ENCODE results near the gene TIMM13.
"Not testable (repeated sequence)": the region's sequence is repeated elsewhere in the genome, so short reads cannot be mapped to it uniquely, and the experiment has no call there.

TIMM13 gene

GRCh38 chr19:2420490-2420889 lies 6.9 kb downstream of the TIMM13 start:
- no CpG with 5 or more reads among the region's 2 CpGs for WGBS (ENCODE audit: insufficient coverage, insufficient read length)
- H3K36me3 ChIP-seq (ENCODE audit: control insufficient read depth, insufficient read depth, low read length), result 0 out of 2 replicates have a peak, but pooled peaks cover 2% of the 10 kb centered on the region

DNA sequence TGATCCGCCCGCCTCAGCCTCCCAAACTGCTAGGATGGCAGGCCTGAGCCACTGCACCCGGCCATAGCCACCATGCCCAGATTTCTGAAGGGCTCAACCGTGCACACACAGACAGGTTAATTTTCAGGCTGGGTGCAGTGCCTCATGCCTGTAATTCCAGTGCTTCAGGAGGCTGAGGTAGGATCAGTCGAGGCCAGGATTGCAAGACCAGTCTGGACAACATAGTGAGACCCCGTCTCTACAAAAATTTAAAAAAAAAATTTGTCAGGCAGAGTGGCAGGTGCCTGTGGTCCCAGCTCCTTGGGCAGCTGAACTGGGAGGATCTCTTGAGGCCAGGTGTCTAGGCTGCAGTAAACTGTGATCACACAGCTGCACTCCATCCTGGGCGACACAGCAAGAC lies 7.6 kb downstream of the TIMM13 start:
- Histone ChIP-seq H3K4me1 (ENCODE audit: control insufficient read depth, insufficient read depth, low read length) (peaks cover 1% of the 10 kb centered on the region; the same call in 1 of the 2 replicates), H3K27ac (ENCODE audit: low read length) (no peak overlapping the region), H3K9me3 (ENCODE audit: control insufficient read depth, insufficient read depth, low read length) (no peaks in the 10 kb centered on the region), H3K27me3 (ENCODE audit: control insufficient read depth, insufficient read depth, low read length) (no peaks in the 10 kb centered on the region), H3K4me3 (ENCODE audit: low read length) (no peak overlapping the region), H3K36me3 (ENCODE audit: control insufficient read depth, insufficient read depth, low read length) (0 out of 2 replicates have a peak, but pooled peaks cover 2% of the 10 kb centered on the region)
- DNase-seq (ENCODE audit: low read depth, low spot score), result no peak
- no CpG with 5 or more reads among the region's 7 CpGs for WGBS (ENCODE audit: insufficient coverage, insufficient read length)

More at GRCh38 chr19:2420490-2420889, 6.9 kb downstream of the TIMM13 start:
- no peaks in the 10 kb centered on the region for H3K9me3 ChIP-seq (ENCODE audit: control insufficient read depth, insufficient read depth, low read length)
- H3K27me3 ChIP-seq (ENCODE audit: control insufficient read depth, insufficient read depth, low read length), result no peaks in the 10 kb centered on the region
- DNase-seq (ENCODE audit: low read depth, low spot score), result no peak
- H3K4me1 ChIP-seq (ENCODE audit: control insufficient read depth, insufficient read depth, low read length), result peaks cover 2% of the 10 kb centered on the region; the same call in 1 of the 2 replicates
- no peak overlapping the region for H3K4me3 ChIP-seq (ENCODE audit: low read length)
- H3K27ac ChIP-seq (ENCODE audit: low read length), result no peak overlapping the region

GRCh38 chr19:2417881-2418406 lies 9.4 kb downstream of the TIMM13 start:
- no peak for DNase-seq (ENCODE audit: low read depth, low spot score)
- Histone ChIP-seq H3K4me3 (ENCODE audit: low read length) (no peak overlapping the region), H3K4me1 (ENCODE audit: control insufficient read depth, insufficient read depth, low read length) (no peaks in the 10 kb centered on the region), H3K27ac (ENCODE audit: low read length) (no peak overlapping the region), H3K36me3 (ENCODE audit: control insufficient read depth, insufficient read depth, low read length) (no peaks in the 10 kb centered on the region), H3K9me3 (ENCODE audit: control insufficient read depth, insufficient read depth, low read length) (no peaks in the 10 kb centered on the region), H3K27me3 (ENCODE audit: control insufficient read depth, insufficient read depth, low read length) (no peaks in the 10 kb centered on the region)
- WGBS (ENCODE audit: insufficient coverage, insufficient read length), result no CpG with 5 or more reads among the region's 13 CpGs

- DNase-seq (ENCODE audit: low read depth, low spot score); H3K4me1 ChIP-seq (ENCODE audit: control insufficient read depth, insufficient read depth, low read length); H3K4me3 ChIP-seq (ENCODE audit: low read length); H3K9me3 ChIP-seq (ENCODE audit: control insufficient read depth, insufficient read depth, low read length); H3K27me3 ChIP-seq (ENCODE audit: control insufficient read depth, insufficient read depth, low read length); H3K36me3 ChIP-seq (ENCODE audit: control insufficient read depth, insufficient read depth, low read length); H3K27ac ChIP-seq (ENCODE audit: low read length): not testable (repeated sequence)
- no CpG with 5 or more reads among the region's 8 CpGs for WGBS (ENCODE audit: insufficient coverage, insufficient read length)
Observed at GRCh38 chr19:2417436-2417835, 9.9 kb downstream of the TIMM13 start.

- Histone ChIP-seq H3K36me3 (ENCODE audit: control insufficient read depth, insufficient read depth, low read length) (no peaks in the 10 kb centered on the region), H3K4me3 (ENCODE audit: low read length) (no peak overlapping the region), H3K9me3 (ENCODE audit: control insufficient read depth, insufficient read depth, low read length) (no peaks in the 10 kb centered on the region), H3K27me3 (ENCODE audit: control insufficient read depth, insufficient read depth, low read length) (no peaks in the 10 kb centered on the region), H3K27ac (ENCODE audit: low read length) (no peak overlapping the region), H3K4me1 (ENCODE audit: control insufficient read depth, insufficient read depth, low read length) (no peaks in the 10 kb centered on the region)
- no CpG with 5 or more reads among the region's 19 CpGs for WGBS (ENCODE audit: insufficient coverage, insufficient read length)
- DNase-seq (ENCODE audit: low read depth, low spot score), result no peak
Observed at GRCh38 chr19:2416321-2417097, 10.9 kb downstream of the TIMM13 start.

DNA sequence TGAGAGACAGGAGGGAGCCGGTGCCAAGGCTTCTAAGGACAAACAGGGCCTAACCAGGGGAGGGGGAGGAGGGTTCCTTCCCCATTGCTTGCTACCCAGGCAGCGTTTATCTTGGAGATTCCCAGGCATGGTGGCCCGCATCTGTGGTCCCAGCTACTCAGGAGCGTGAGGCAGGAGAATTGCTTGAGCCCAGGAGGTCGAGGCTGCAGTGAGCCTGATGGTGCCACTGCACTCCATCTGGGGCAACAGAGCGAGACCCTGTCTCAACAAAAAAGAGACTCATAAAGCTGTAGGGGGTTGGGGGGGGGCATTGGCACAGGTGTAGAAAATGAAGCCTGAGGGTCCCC lies 11.4 kb downstream of the TIMM13 start:
- no peak for DNase-seq (ENCODE audit: low read depth, low spot score)
- Histone ChIP-seq H3K36me3 (ENCODE audit: control insufficient read depth, insufficient read depth, low read length) (no peaks in the 10 kb centered on the region), H3K9me3 (ENCODE audit: control insufficient read depth, insufficient read depth, low read length) (no peaks in the 10 kb centered on the region), H3K27ac (ENCODE audit: low read length) (no peak overlapping the region), H3K27me3 (ENCODE audit: control insufficient read depth, insufficient read depth, low read length) (no peaks in the 10 kb centered on the region), H3K4me1 (ENCODE audit: control insufficient read depth, insufficient read depth, low read length) (no peaks in the 10 kb centered on the region), H3K4me3 (ENCODE audit: low read length) (no peak overlapping the region)
- WGBS (ENCODE audit: insufficient coverage, insufficient read length), result no CpG with 5 or more reads among the region's 6 CpGs

DNA sequence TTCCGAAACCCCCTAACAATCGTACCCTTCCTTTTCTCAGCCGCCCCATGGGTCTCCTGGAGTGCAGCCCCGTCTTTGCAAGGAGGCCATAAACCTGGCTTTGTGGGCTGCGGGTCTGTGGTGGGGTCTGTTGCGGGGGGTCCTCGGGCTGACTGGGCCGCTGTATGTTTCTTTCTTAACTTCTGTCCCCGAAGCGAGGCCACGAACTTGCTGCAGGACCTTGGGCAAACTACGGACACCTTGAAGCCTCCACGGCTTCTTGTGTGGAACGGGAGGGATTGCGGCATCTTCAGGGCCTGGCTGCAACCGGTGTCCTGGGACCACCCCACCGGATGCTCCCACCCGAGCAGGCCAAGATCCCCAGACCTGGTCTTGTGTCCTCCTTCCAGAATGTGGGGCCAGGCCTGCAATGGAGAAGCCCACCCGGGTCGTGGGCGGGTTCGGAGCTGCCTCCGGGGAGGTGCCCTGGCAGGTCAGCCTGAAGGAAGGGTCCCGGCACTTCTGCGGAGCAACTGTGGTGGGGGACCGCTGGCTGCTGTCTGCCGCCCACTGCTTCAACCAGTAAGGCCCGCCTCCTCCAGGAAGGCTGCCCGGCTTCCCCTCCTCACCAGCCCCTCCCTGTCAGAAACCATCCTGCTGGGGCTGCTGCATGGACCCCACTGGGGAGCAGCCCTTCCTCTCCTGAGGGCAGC lies 12.0 kb downstream of the TIMM13 start:
- no peaks in the 10 kb centered on the region for H3K4me1 ChIP-seq (ENCODE audit: control insufficient read depth, insufficient read depth, low read length)
- WGBS (ENCODE audit: insufficient coverage, insufficient read length), result no CpG with 5 or more reads among the region's 29 CpGs
- no peak overlapping the region for H3K27ac ChIP-seq (ENCODE audit: low read length)
- no peaks in the 10 kb centered on the region for H3K9me3 ChIP-seq (ENCODE audit: control insufficient read depth, insufficient read depth, low read length)
- H3K27me3 ChIP-seq (ENCODE audit: control insufficient read depth, insufficient read depth, low read length), result no peaks in the 10 kb centered on the region
- DNase-seq (ENCODE audit: low read depth, low spot score), result no peak
- H3K4me3 ChIP-seq (ENCODE audit: low read length), result no peak overlapping the region
- no peaks in the 10 kb centered on the region for H3K36me3 ChIP-seq (ENCODE audit: control insufficient read depth, insufficient read depth, low read length)

DNA sequence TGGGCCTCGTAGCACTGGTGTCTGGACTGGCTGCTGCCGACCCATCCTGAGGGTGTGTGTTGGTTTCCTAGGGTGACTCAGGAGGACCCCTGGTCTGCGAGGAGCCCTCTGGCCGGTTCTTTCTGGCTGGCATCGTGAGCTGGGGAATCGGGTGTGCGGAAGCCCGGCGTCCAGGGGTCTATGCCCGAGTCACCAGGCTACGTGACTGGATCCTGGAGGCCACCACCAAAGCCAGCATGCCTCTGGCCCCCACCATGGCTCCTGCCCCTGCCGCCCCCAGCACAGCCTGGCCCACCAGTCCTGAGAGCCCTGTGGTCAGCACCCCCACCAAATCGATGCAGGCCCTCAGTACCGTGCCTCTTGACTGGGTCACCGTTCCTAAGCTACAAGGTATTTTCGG lies 13.8 kb downstream of the TIMM13 start:
- Histone ChIP-seq H3K9me3 (ENCODE audit: control insufficient read depth, insufficient read depth, low read length) (no peaks in the 10 kb centered on the region), H3K4me3 (ENCODE audit: low read length) (no peak overlapping the region), H3K36me3 (ENCODE audit: control insufficient read depth, insufficient read depth, low read length) (no peaks in the 10 kb centered on the region), H3K4me1 (ENCODE audit: control insufficient read depth, insufficient read depth, low read length) (no peaks in the 10 kb centered on the region), H3K27me3 (ENCODE audit: control insufficient read depth, insufficient read depth, low read length) (no peaks in the 10 kb centered on the region), H3K27ac (ENCODE audit: low read length) (no peak overlapping the region)
- WGBS (ENCODE audit: insufficient coverage, insufficient read length), result no CpG with 5 or more reads among the region's 16 CpGs
- no peak for DNase-seq (ENCODE audit: low read depth, low spot score)

GRCh38 chr19:2413159-2413558 lies 14.2 kb downstream of the TIMM13 start:
- WGBS (ENCODE audit: insufficient coverage, insufficient read length), result no CpG with 5 or more reads among the region's 7 CpGs

DNA sequence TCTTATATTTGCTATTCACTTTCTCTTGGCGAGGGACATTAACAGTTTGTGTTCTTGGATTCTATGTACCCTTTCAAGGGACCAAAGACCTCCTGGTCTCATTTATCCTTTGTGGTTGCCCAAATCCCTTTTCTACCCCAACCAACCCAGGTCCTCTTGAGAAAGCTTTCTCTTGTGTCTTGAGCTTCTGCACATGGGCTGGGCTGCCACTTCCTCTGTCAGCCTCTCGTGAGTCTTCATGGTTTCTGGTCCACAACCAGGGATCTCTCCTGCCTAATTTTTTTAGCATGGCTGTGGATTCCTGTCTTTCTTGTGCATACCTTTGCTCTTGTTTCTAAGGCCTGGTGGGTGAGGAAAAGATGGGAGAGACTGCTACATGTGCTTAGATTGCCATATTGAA lies 14.9 kb downstream of the TIMM13 start:
- no peaks in the 10 kb centered on the region for H3K4me1 ChIP-seq (ENCODE audit: control insufficient read depth, insufficient read depth, low read length)
- DNase-seq (ENCODE audit: low read depth, low spot score), result no peak
- WGBS (ENCODE audit: insufficient coverage, insufficient read length), result no CpG with 5 or more reads among the region's 2 CpGs
- H3K4me3 ChIP-seq (ENCODE audit: low read length), result no peak overlapping the region
- no peaks in the 10 kb centered on the region for H3K9me3 ChIP-seq (ENCODE audit: control insufficient read depth, insufficient read depth, low read length)
- H3K27me3 ChIP-seq (ENCODE audit: control insufficient read depth, insufficient read depth, low read length), result no peaks in the 10 kb centered on the region
- H3K36me3 ChIP-seq (ENCODE audit: control insufficient read depth, insufficient read depth, low read length), result no peaks in the 10 kb centered on the region
- no peak overlapping the region for H3K27ac ChIP-seq (ENCODE audit: low read length)

More at GRCh38 chr19:2413159-2413558, 14.2 kb downstream of the TIMM13 start:
- no peak for DNase-seq (ENCODE audit: low read depth, low spot score)
- no peaks in the 10 kb centered on the region for H3K36me3 ChIP-seq (ENCODE audit: control insufficient read depth, insufficient read depth, low read length)
- H3K4me1 ChIP-seq (ENCODE audit: control insufficient read depth, insufficient read depth, low read length), result no peaks in the 10 kb centered on the region
- no peaks in the 10 kb centered on the region for H3K27me3 ChIP-seq (ENCODE audit: control insufficient read depth, insufficient read depth, low read length)
- H3K9me3 ChIP-seq (ENCODE audit: control insufficient read depth, insufficient read depth, low read length), result no peaks in the 10 kb centered on the region
- no peak overlapping the region for H3K4me3 ChIP-seq (ENCODE audit: low read length)
- no peak overlapping the region for H3K27ac ChIP-seq (ENCODE audit: low read length)
